K562 (cell line): ENCODE results near the gene ACTR5. TPM values are rescaled to one million over a fixed set of nuclear protein-coding genes. Genes with fewer than 3 reads are reported as not detected.

Experiments
- ATAC-seq: fragments of 200-7000 bp; cut with Tn5 transposase; 3 replicates; pipeline ENCODE4 v1.9.1; 2020; ENCODE audit warnings: moderate library complexity
- BruUV-seq: library from RNA; stranded (reverse); fragments of 400-500 nt; replicated peaks from 2 replicates; lab custom pipeline; 2021; lab: Mats Ljungman, UMichigan
- CTCF ChIA-PET: fragments of 300-600 bp; formaldehyde crosslinking; extraction: SDS; loops from one replicate; lab custom pipeline; 2021; ENCODE audit warnings: low intra/inter-chr PET ratio; lab: Yijun Ruan, JAX
- POLR2A ChIA-PET: fragments of 300-600, 350-650 bp; sonication (Branson Sonifier 250); formaldehyde crosslinking; extraction: SDS; loops from one replicate; lab custom pipeline; 2021; ENCODE audit warnings: antibody characterized with exemption, inconsistent platforms; lab: Yijun Ruan, JAX
- DNase-seq, 4 experiments: peaks; one replicate each; pipeline versions ENCODE4 v3.0.0 to v3.0.0-alpha.2; 2011 to 2018; ENCODE audit warnings: low spot score in 3 of 4, mixed read lengths in 3 of 4; ENCODE audit errors: extremely low read depth in 1 of 4
- FAIRE-seq: peaks from 2 replicates; lab custom pipeline; 2011; peaks lifted over from hg19 to GRCh38; lab: Jason Lieb, UNC
- H2AFZ ChIP-seq: 2 replicates; pipeline ENCODE4 v1.6.0; 2011; ENCODE audit warnings: low read depth, low read length, control low read depth, inconsistent platforms
- H3K27ac ChIP-seq: fragments of 200-600 bp; 3 replicates; pipeline ENCODE4 v1.8.0; 2011; ENCODE audit warnings: low read depth, mild to moderate bottlenecking, control low read depth, inconsistent platforms, low read length, moderate library complexity, mixed read lengths; ENCODE audit errors: extremely low read depth
- H3K27me3 ChIP-seq, 2 experiments: fragments of 300-600 bp in 1 of 2; 2 replicates in 1 of 2; 3 replicates in 1 of 2; pipeline versions ENCODE4 v1.6.0 to v1.8.0; 2011; ENCODE audit warnings: inconsistent platforms in 2 of 2, low read length in 2 of 2, mild to moderate bottlenecking in 1 of 2, mixed read lengths in 1 of 2, moderate library complexity in 1 of 2; ENCODE audit not compliant: control insufficient read depth in 2 of 2, insufficient read depth in 2 of 2
- H3K36me3 ChIP-seq: fragments of 300-600 bp; 3 replicates; pipeline ENCODE4 v1.8.0; 2011; ENCODE audit warnings: mild to moderate bottlenecking, low read length, inconsistent platforms; ENCODE audit not compliant: control insufficient read depth, insufficient read depth
- H3K4me1 ChIP-seq, 2 experiments: fragments of 200-600 bp in 1 of 2; replicated peaks in 1 of 2; 2 replicates in 1 of 2; 3 replicates in 1 of 2; pipeline versions ENCODE4 v1.5.1 to v1.8.0; 2011; ENCODE audit warnings: inconsistent platforms in 2 of 2, low read length in 2 of 2, mild to moderate bottlenecking in 1 of 2, mixed read lengths in 1 of 2, moderate library complexity in 1 of 2; ENCODE audit not compliant: control insufficient read depth in 2 of 2, insufficient read depth in 2 of 2
- H3K4me2 ChIP-seq: 2 replicates; pipeline ENCODE4 v1.6.1; 2011; ENCODE audit warnings: low read length, control low read depth, inconsistent platforms, mixed read lengths; ENCODE audit not compliant: insufficient read depth
- H3K4me3 ChIP-seq: fragments of 200-600 bp; sonication (generic), shearing (Covaris generic); 2 replicates; pipeline ENCODE4 v1.5.1; 2016; ENCODE audit warnings: control low read depth, inconsistent platforms
- H3K79me2 ChIP-seq: fragments of 200-600 bp; 3 replicates; pipeline ENCODE4 v1.8.0; 2011; ENCODE audit warnings: low read length, inconsistent platforms; ENCODE audit not compliant: control insufficient read depth, insufficient read depth
- H3K9ac ChIP-seq, 2 experiments: 2 replicates each; pipeline versions ENCODE4 v1.6.0 to v1.6.1; 2011; ENCODE audit warnings: low read depth in 2 of 2, low read length in 2 of 2, control low read depth in 1 of 2, inconsistent platforms in 1 of 2, mild to moderate bottlenecking in 1 of 2, mixed read lengths in 1 of 2; ENCODE audit not compliant: insufficient read depth in 1 of 2
- H3K9me1 ChIP-seq: one replicate; pipeline ENCODE4 v1.6.0; 2011; ENCODE audit warnings: inconsistent platforms, mild to moderate bottlenecking, low read length, moderate library complexity; ENCODE audit not compliant: control insufficient read depth, insufficient read depth
- H3K9me3 ChIP-seq: replicated peaks from 2 replicates; pipeline ENCODE4 v1.5.1; 2011; ENCODE audit warnings: low read depth, low read length, inconsistent platforms; ENCODE audit not compliant: control insufficient read depth, insufficient read depth
- H4K20me1 ChIP-seq: replicated peaks from 2 replicates; pipeline ENCODE4 v1.6.1; 2011; ENCODE audit warnings: low read length, inconsistent platforms, mixed read lengths; ENCODE audit not compliant: control insufficient read depth, insufficient read depth
- ADNP ChIP-seq: fragments of 200-800 bp; sonication (Bioruptor generic); IDR thresholded peaks from 2 replicates; pipeline ENCODE4 v1.6.1; 2016; ENCODE audit warnings: missing genetic modification characterization, missing compliant biosample characterization
- CEBPG ChIP-seq, 3 experiments: fragments of 200-800 bp in 1 of 3; sonication (Bioruptor generic) in 1 of 3; sonication (generic) in 1 of 3; formaldehyde crosslinking in 1 of 3; IDR thresholded peaks in 2 of 3; conservative IDR thresholded peaks in 1 of 3; 2 replicates each; pipeline versions ENCODE4 v1.6.1 to v1.8.0; 2016 to 2022; ENCODE audit warnings: missing compliant biosample characterization in 2 of 3, missing genetic modification characterization in 2 of 3, mild to moderate bottlenecking in 1 of 3, missing genetic modification reagents in 1 of 3
- GTF2E2 ChIP-seq: fragments of 200-800 bp; sonication (Bioruptor generic); IDR thresholded peaks from 2 replicates; pipeline ENCODE4 v1.6.1; 2016; ENCODE audit warnings: missing genetic modification characterization, missing compliant biosample characterization
- KHSRP ChIP-seq: fragments of 450-650 bp; IDR thresholded peaks from 2 replicates; pipeline ENCODE4 v1.6.1; 2017
- KLF13 ChIP-seq: fragments of 450-650 bp; IDR thresholded peaks from 2 replicates; pipeline ENCODE4 v1.6.1; 2016; ENCODE audit warnings: missing genetic modification characterization, low read depth, mild to moderate bottlenecking, missing compliant biosample characterization, moderate library complexity, borderline replicate concordance
- MLX ChIP-seq, 2 experiments: fragments of 450-650 bp in 1 of 2; sonication (generic) in 1 of 2; formaldehyde crosslinking; conservative IDR thresholded peaks; 2 replicates each; pipeline versions ENCODE4 v1.4.0 to v1.8.1; 2020 to 2022; ENCODE audit warnings: mild to moderate bottlenecking in 1 of 2, missing genetic modification reagents in 1 of 2
- NFYB ChIP-seq: IDR thresholded peaks from 2 replicates; pipeline ENCODE4 v1.6.1; 2011; ENCODE audit warnings: mild to moderate bottlenecking, moderate library complexity; ENCODE audit not compliant: insufficient read length; ENCODE audit errors: extremely low read depth
- NR2F6 ChIP-seq: fragments of 450-650 bp; formaldehyde crosslinking; IDR thresholded peaks from 2 replicates; pipeline ENCODE4 v1.4.0; 2020; ENCODE audit warnings: mild to moderate bottlenecking
- RBFOX2 ChIP-seq: fragments of 200-400 bp; formaldehyde crosslinking; IDR thresholded peaks from 2 replicates; pipeline ENCODE4 v1.6.1; 2017; ENCODE audit warnings: low read depth, mild to moderate bottlenecking, low read length, moderate library complexity
- ZFP30 ChIP-seq: fragments of 250-450 bp; sonication (Bioruptor Pico); IDR thresholded peaks from 2 replicates; pipeline ENCODE4 v1.8.0; 2022; ENCODE audit warnings: moderate library complexity, mild to moderate bottlenecking, inconsistent platforms, borderline replicate concordance
- ZNF668 ChIP-seq: fragments of 250-450 bp; sonication (Bioruptor Pico); IDR thresholded peaks from 2 replicates; pipeline ENCODE4 v1.8.0; 2022; ENCODE audit warnings: mild to moderate bottlenecking, inconsistent platforms
- ZNF707 ChIP-seq: fragments of 250-450 bp; sonication (Bioruptor Pico); conservative IDR thresholded peaks from 2 replicates; pipeline ENCODE4 v1.8.0; 2022; ENCODE audit warnings: inconsistent platforms, mild to moderate bottlenecking, moderate library complexity
- WGBS: fragments of 100-300 bp; shearing (Covaris generic); methylation state at CpG from one replicate; pipeline ENCODE4 v1.1.6; 2016; ENCODE audit warnings: low coverage, mixed read lengths; ENCODE audit not compliant: insufficient coverage; ENCODE audit errors: missing lambda C conversion rate; 5-methylcytosine and 5-hydroxymethylcytosine counted together
- in situ Hi-C: fragments of 300-500 bp; cut with MboI; formaldehyde crosslinking; loops from 4 replicates; pipeline ENCODE4 v1.15.0; 2018; ENCODE audit warnings: inconsistent platforms, mixed read lengths
- intact Hi-C: fragments of 100-400 bp; cut with micrococcal nuclease; formaldehyde crosslinking; loops from 2 replicates; pipeline ENCODE4 v1.14.2; 2022
- polyA plus RNA-seq, 8 experiments: library from polyadenylated mRNA; depleted of rRNA in 4 of 8; stranded (reverse) in 5 of 8; unstranded in 3 of 8; fragments of >200 nt; fragmentation: Nextera tagmentation in 2 of 8; fragmentation: Illumina TruSeq in 1 of 8; extraction: Ambion mirVana in 2 of 8; extraction: Trizol in 1 of 8; gene quantifications; 2 replicates each; pipeline versions ENCODE4 v1.2.1 to v1.2.3, GENCODE V29; 2011 to 2014; ENCODE audit warnings: inconsistent platforms in 1 of 8, missing spikeins in 1 of 8
- total RNA-seq, 7 experiments: library from RNA; depleted of rRNA in 6 of 7; stranded (reverse); fragments of >200 nt in 6 of 7; fragmentation: Illumina TruSeq in 2 of 7; extraction: Trizol in 2 of 7; gene quantifications; 2 replicates each; pipeline versions ENCODE4 v1.2.1 to v1.2.3, GENCODE V29; 2011 to 2021; ENCODE audit warnings: low replicate concordance in 1 of 7

The ACTR5 gene
- total and polyA plus RNA-seq, 9 of the 15 experiments (the other 6 are each of a cell fraction or from before 2014, with no cell fraction given): 0.93 to 18.8 (median 12.9) TPM

GRCh38 chr20:38722683-38723016, 25.6 kb upstream of the ACTR5 start:
- FAIRE-seq (no peak), DNase-seq (peak in 1 of 4 experiments; percentile 17), ATAC-seq (no peak)
- Histone ChIP-seq H3K9me1 (no peaks in the 10 kb centered on the region), H3K27me3 (peaks cover 37 to 95% of the 10 kb centered on the region in 2 experiments), H3K9me3 (no peaks in the 10 kb centered on the region), H4K20me1 (peaks cover 15% of the 10 kb centered on the region), H3K9ac (no peak overlapping the region), H3K36me3 (no peaks in the 10 kb centered on the region), H3K79me2 (no peaks in the 10 kb centered on the region), H2AFZ (no peak overlapping the region), H3K4me1 (peaks cover 0 to 39% of the 10 kb centered on the region in 2 experiments; a peak in 3 of 5 replicates), H3K27ac (no peak overlapping the region), H3K4me3 (no peak overlapping the region), H3K4me2 (no peak overlapping the region)
- WGBS: 2% methylated on average over 6 of the region's 7 CpGs
- CTCF ChIA-PET: no interaction called here
- TF ChIP-seq RBFOX2: no peak
- TF ChIP-seq ADNP: no peak
- no peak for TF ChIP-seq ZNF707 (CRISPR knock-in tag)
- no peak for TF ChIP-seq GTF2E2 (tag)
- TF ChIP-seq KLF13 (tag): no peak
- no peak for TF ChIP-seq NFYB
- TF ChIP-seq ZNF668 (CRISPR knock-in tag): no peak
- no peak for TF ChIP-seq KHSRP
- no peak for TF ChIP-seq NR2F6 (CRISPR knock-in tag)
- TF ChIP-seq CEBPG (CRISPR knock-in tag; IDR thresholded peaks at IDR 0.05): no peak
- no peak for TF ChIP-seq CEBPG (tag; conservative IDR thresholded peaks at IDR 0.05 in 1 of 2, IDR thresholded peaks at IDR 0.05 in 1 of 2)
- TF ChIP-seq MLX (CRISPR knock-in tag; conservative IDR thresholded peaks at IDR 0.05): no peak
- no peak for TF ChIP-seq ZFP30
- no TSS peak for BruUV-seq
- in situ Hi-C loops (no loop called here), intact Hi-C loops (loop anchor here (10.0 kb wide), 1 partner anchor 322 kb away; no protein-coding TSS in a partner anchor)
- POLR2A ChIA-PET: interaction anchor here (0.7 to 1.8 kb wide), 3 partner anchors 9 to 404 kb away, joined by 3 to 7 read pairs (median 3); partner anchors contain the start of gene ACTR5
